ENCODE results near the gene EMC6.
A peak's percentile ranks its signal among the peaks of the same experiment; 100 is the strongest.

EMC6 gene

DNA sequence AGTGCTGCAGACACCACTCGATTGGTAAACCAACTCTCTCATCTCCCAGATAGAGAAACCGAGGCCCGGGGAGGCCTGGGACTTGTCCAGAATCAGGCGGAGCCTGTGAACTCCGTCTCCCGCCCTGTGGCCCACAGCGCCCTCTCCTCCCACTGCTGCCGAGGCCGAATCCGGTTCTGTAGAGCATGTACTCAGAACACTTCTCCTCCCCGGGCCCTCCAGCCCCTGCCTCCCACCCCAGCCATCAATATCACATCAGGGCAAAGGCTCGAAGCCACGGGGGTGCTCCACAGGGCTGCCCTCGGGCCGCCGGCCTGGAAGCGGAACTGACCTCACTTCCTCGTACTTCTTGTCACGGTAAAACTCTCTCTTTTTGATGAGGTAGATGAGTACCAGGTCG, 13.0 kb downstream of the EMC6 start:
- H3K9me3 ChIP-seq (ENCODE audit: control insufficient read depth, insufficient read depth, low read length) = no peaks in the 10 kb centered on the region
- H3K36me3 ChIP-seq (ENCODE audit: insufficient read depth, low read length) = no peaks in the 10 kb centered on the region
- H3K9ac ChIP-seq (ENCODE audit: low read depth, low read length) = no peak overlapping the region
- H3K4me1 ChIP-seq (ENCODE audit: insufficient read depth, low read length) = no peaks in the 10 kb centered on the region; the same call in 1 of the 2 replicates

GRCh38 chr17:3682033-3682432, 13.4 kb downstream of the EMC6 start:
- Histone ChIP-seq H3K4me1 (ENCODE audit: insufficient read depth, low read length) (no peaks in the 10 kb centered on the region; the same call in 1 of the 2 replicates), H3K36me3 (ENCODE audit: insufficient read depth, low read length) (no peaks in the 10 kb centered on the region), H3K9ac (ENCODE audit: low read depth, low read length) (no peak overlapping the region), H3K9me3 (ENCODE audit: control insufficient read depth, insufficient read depth, low read length) (no peaks in the 10 kb centered on the region)

DNA sequence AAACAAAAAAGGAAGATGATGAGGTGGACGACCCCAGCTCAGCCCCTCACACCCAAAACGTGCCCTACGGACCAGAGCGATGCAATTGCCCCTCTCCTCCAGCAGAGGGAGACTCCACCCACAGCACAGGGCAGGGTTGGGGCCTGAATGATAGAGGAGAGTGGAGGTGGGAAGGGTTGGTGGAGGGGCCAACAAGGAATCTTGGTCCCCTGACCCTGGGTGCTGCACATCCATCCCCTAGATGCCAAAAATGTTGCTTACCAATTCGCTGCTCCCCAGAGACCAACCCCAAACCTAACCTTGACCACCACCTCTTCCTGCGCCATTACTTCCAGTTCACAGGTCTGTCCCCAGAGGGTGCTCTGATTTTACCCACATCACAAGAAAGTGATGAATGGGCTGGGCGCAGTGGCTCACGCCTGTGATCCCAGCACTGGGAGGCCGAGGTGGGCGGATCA, 14.5 kb downstream of the EMC6 start:
- no peaks in the 10 kb centered on the region for H3K36me3 ChIP-seq (ENCODE audit: insufficient read depth, low read length)
- peaks cover 2% of the 10 kb centered on the region; the same call in 1 of the 2 replicates for H3K4me1 ChIP-seq (ENCODE audit: insufficient read depth, low read length)
- no peaks in the 10 kb centered on the region for H3K9me3 ChIP-seq (ENCODE audit: control insufficient read depth, insufficient read depth, low read length)
- H3K9ac ChIP-seq (ENCODE audit: low read depth, low read length) = no peak overlapping the region

GRCh38 chr17:3685174-3685573, 16.6 kb downstream of the EMC6 start:
- H3K36me3 ChIP-seq (ENCODE audit: insufficient read depth, low read length) = no peaks in the 10 kb centered on the region
- no peak overlapping the region for H3K9ac ChIP-seq (ENCODE audit: low read depth, low read length)
- peaks cover 10% of the 10 kb centered on the region; the same call in 1 of the 2 replicates for H3K4me1 ChIP-seq (ENCODE audit: insufficient read depth, low read length)
- no peaks in the 10 kb centered on the region for H3K9me3 ChIP-seq (ENCODE audit: control insufficient read depth, insufficient read depth, low read length)

DNA sequence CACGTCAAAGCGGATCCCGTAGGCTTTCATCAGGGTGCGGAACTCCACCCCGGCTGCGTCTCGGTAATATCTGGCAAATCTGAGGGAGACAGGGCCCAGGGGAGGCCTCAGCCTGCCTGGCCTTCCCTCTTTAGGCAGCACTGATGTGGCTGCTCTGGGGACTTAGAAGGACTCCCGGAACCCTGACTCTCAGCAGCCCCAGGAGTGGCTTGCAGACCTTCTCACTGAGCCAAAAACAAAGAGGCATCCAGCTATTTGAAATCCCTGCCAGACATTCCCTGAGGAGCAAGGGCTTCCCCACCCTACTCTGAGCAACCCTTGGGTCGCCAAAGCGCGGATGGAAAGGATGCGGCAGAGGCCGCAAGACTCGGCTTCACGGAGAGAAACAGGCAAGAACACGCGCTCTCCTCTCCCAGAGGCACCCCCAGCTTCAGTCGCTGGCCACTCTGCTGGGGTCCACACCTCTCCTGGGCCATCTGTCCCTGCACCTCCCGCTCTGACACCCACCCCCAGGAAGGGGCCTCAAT, 19.5 kb downstream of the EMC6 start:
- Histone ChIP-seq H3K36me3 (ENCODE audit: insufficient read depth, low read length) (no peaks in the 10 kb centered on the region), H3K9me3 (ENCODE audit: control insufficient read depth, insufficient read depth, low read length) (no peaks in the 10 kb centered on the region), H3K9ac (ENCODE audit: low read depth, low read length) (no peak overlapping the region), H3K4me1 (ENCODE audit: insufficient read depth, low read length) (peaks cover 10% of the 10 kb centered on the region; the same call in 1 of the 2 replicates)

GRCh38 chr17:3688852-3689261, 20.2 kb downstream of the EMC6 start:
- H3K4me1 ChIP-seq (ENCODE audit: insufficient read depth, low read length) = peaks cover 10% of the 10 kb centered on the region; the same call in 1 of the 2 replicates
- H3K9ac ChIP-seq (ENCODE audit: low read depth, low read length) = no peak overlapping the region
- no peaks in the 10 kb centered on the region for H3K36me3 ChIP-seq (ENCODE audit: insufficient read depth, low read length)
- H3K9me3 ChIP-seq (ENCODE audit: control insufficient read depth, insufficient read depth, low read length) = no peaks in the 10 kb centered on the region

DNA sequence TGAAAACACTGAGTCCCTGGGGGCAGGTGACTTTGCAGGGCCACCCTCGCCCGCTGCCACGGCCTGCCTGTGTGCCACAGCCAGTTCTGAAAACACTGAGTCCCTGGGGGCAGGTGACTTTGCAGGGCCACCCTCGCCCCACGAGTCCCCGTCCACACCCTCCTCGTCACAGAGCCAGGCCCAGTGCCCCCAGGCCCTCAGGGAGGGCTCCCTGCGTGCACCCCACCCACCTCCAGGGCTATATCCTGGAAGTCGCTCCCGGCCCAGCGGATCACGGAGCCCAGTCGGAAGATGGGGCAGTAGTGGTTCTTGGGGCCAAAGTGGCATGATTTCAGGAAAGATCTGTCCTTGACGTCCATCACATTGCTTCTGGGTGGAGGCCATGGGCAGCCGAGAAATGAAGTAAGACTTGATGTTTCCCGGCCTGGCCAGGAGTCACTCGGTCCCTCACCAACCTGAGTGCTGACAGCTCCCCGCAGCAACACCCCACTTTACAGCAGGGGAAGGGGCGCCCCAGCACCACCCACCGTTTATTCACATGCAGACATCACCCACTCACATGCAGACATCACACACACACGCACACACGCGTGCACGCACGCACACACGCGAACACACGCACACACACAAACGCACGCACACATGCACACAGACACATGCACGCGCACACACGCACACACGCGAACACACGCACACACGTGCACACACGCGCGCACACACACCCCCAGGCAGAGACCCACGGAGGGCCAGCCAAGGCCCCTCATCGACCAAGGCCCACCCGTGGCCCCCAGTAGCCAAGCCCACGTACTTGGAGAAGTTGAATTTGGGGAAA, 20.9 kb downstream of the EMC6 start:
- no peaks in the 10 kb centered on the region for H3K36me3 ChIP-seq (ENCODE audit: insufficient read depth, low read length)
- H3K9ac ChIP-seq (ENCODE audit: low read depth, low read length) = no peak overlapping the region
- H3K9me3 ChIP-seq (ENCODE audit: control insufficient read depth, insufficient read depth, low read length) = no peaks in the 10 kb centered on the region
- H3K4me1 ChIP-seq (ENCODE audit: insufficient read depth, low read length) = peaks cover 10% of the 10 kb centered on the region; the same call in 1 of the 2 replicates

- no peaks in the 10 kb centered on the region for H3K36me3 ChIP-seq (ENCODE audit: insufficient read depth, low read length)
- no peak overlapping the region for H3K9ac ChIP-seq (ENCODE audit: low read depth, low read length)
- H3K9me3 ChIP-seq (ENCODE audit: control insufficient read depth, insufficient read depth, low read length) = no peaks in the 10 kb centered on the region
- peaks cover 13% of the 10 kb centered on the region; the same call in 1 of the 2 replicates for H3K4me1 ChIP-seq (ENCODE audit: insufficient read depth, low read length)
Measured at GRCh38 chr17:3690094-3690715, 21.6 kb downstream of the EMC6 start.

GRCh38 chr17:3691617-3692067, 23.0 kb downstream of the EMC6 start:
- Histone ChIP-seq H3K9me3 (ENCODE audit: control insufficient read depth, insufficient read depth, low read length) (no peaks in the 10 kb centered on the region), H3K9ac (ENCODE audit: low read depth, low read length) (no peak overlapping the region), H3K36me3 (ENCODE audit: insufficient read depth, low read length) (no peaks in the 10 kb centered on the region), H3K4me1 (ENCODE audit: insufficient read depth, low read length) (peaks cover 13% of the 10 kb centered on the region; the same call in 1 of the 2 replicates)

- Histone ChIP-seq H3K9ac (ENCODE audit: low read depth, low read length) (no peak overlapping the region), H3K4me1 (ENCODE audit: insufficient read depth, low read length) (peaks cover 13% of the 10 kb centered on the region; the same call in 1 of the 2 replicates), H3K9me3 (ENCODE audit: control insufficient read depth, insufficient read depth, low read length) (no peaks in the 10 kb centered on the region), H3K36me3 (ENCODE audit: insufficient read depth, low read length) (no peaks in the 10 kb centered on the region)
Measured at GRCh38 chr17:3692346-3692745, 23.7 kb downstream of the EMC6 start.

- Histone ChIP-seq H3K36me3 (ENCODE audit: insufficient read depth, low read length) (no peaks in the 10 kb centered on the region), H3K9ac (ENCODE audit: low read depth, low read length) (no peak overlapping the region), H3K4me1 (ENCODE audit: insufficient read depth, low read length) (peaks cover 11% of the 10 kb centered on the region; the same call in 1 of the 2 replicates), H3K9me3 (ENCODE audit: control insufficient read depth, insufficient read depth, low read length) (no peaks in the 10 kb centered on the region)
Measured at GRCh38 chr17:3693141-3693540, 24.5 kb downstream of the EMC6 start.

DNA sequence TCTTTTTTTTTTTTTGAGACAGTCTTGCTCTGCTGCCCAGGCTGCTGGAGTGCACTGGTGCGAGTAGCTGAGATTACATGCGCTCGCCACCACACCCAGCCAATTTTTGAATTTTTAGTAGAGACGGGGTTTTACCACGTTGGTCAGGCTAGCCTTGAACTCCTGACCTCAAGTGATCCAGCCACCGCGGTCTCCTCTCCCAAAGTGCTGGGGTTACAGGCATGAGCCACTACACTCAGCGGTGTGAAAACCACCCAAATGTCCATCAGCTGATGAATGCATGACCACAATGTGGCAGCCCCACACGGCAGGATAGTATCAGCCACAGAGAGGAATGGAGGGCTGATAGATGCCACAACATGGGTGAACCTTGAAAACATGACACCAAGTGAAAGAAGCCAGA, 25.2 kb downstream of the EMC6 start:
- no peaks in the 10 kb centered on the region for H3K9me3 ChIP-seq (ENCODE audit: control insufficient read depth, insufficient read depth, low read length)
- no peak overlapping the region for H3K9ac ChIP-seq (ENCODE audit: low read depth, low read length)
- peaks cover 8% of the 10 kb centered on the region; the same call in 1 of the 2 replicates for H3K4me1 ChIP-seq (ENCODE audit: insufficient read depth, low read length)

DNA sequence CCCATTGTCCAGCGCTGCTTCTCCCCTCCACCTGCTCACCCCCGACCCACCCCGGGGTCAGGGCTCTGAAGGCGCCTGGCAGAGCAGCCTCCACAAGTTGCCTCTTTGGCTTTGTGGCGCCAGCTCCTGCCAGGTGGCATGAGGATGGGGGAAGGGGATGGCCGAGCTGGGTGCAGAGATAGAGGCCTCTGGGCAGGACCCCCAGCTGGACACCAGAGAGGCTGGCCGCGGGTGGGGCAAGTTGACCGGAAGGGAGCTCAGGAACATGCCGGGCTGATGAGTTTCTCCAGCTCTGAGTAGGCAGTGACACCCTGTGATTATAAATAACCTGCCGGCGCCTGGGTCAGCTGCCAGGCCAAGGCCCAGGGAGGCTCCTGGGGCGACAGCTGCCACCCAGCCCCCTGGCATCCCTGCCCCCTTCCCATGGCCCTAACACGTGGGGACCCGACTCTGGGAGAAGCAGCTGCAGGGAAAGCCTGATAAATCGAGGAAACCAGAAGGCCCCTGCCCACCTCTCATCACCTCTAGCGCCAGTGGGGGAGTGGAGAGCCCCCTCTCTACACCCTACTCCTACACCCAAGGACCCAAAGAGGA, 26.6 kb downstream of the EMC6 start:
- no peaks in the 10 kb centered on the region for H3K36me3 ChIP-seq (ENCODE audit: insufficient read depth, low read length)
- no peaks in the 10 kb centered on the region for H3K9me3 ChIP-seq (ENCODE audit: control insufficient read depth, insufficient read depth, low read length)
- peaks cover 3% of the 10 kb centered on the region; the same call in 1 of the 2 replicates for H3K4me1 ChIP-seq (ENCODE audit: insufficient read depth, low read length)
- H3K9ac ChIP-seq (ENCODE audit: low read depth, low read length) = peak overlapping the region; percentile 63; the same call in 1 of the 2 replicates

More for the DNA sequence above, 25.2 kb downstream of the EMC6 start:
- no peaks in the 10 kb centered on the region for H3K36me3 ChIP-seq (ENCODE audit: insufficient read depth, low read length)

DNA sequence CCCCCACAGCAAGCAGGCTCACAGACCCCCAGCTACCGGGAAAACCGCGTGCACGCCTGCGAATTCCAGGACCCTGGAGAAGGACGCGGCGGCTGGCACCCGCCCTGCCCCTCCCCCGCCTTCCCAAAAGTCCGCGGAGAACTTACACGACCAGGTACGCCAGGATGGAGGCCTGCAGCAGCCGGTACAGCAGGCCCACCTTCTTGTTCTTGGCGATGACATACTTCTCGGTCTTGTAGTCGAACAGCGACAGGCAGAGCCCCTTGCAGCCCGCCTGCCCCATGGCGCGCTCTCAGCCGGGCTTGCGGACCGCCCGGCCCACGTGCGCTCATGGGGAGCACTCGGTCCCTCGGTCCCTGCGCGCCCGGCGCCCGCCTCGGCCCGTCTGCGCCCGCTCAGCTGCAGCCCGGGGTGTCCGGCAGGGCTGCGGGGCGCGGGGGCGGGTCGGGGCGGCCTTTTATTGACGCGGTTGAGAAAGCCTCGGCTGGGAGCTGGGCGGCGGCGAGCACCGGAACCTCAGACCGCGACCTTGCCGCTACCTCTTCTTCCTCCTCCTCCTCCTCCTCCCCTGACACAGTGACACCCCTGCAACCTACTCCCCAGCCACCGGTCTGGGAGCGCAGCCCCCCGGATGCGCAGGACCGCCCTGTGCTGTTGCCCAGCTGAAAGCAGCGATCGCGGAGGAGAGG, 27.3 kb downstream of the EMC6 start, which contains the start of gene P2RX5:
P2RX5 (minus strand) TSS at position 433 of the 689 bp plus-strand sequence; CDS start at position 283, 150 bp downstream.
- Histone ChIP-seq H3K9ac (ENCODE audit: low read depth, low read length) (peak within 1 kb of the TSS; percentile 63), H3K9me3 (ENCODE audit: control insufficient read depth, insufficient read depth, low read length) (no peaks in the 10 kb centered on the region), H3K36me3 (ENCODE audit: insufficient read depth, low read length) (no peaks in the 10 kb centered on the region), H3K4me1 (ENCODE audit: insufficient read depth, low read length) (peaks cover 3% of the 10 kb centered on the region; the same call in 1 of the 2 replicates)

All from ES-I3 (cell line).